DND-41 (cell line): ENCODE data around the gene LYRM7.

Experiments
- CTCF ChIP-seq: IDR thresholded peaks from 2 replicates; pipeline ENCODE4 v1.5.1; 2012; ENCODE audit warnings: borderline replicate concordance, low read length, moderate library complexity, mild to moderate bottlenecking; ENCODE audit not compliant: poor library complexity, severe bottlenecking; ENCODE audit errors: extremely low read depth
- EZH2 ChIP-seq: IDR thresholded peaks from 3 replicates; pipeline ENCODE4 v1.6.1; 2012; ENCODE audit warnings: borderline replicate concordance, low read depth, mild to moderate bottlenecking, moderate library complexity, low read length, inconsistent platforms; ENCODE audit not compliant: severe bottlenecking

GRCh38 chr5:131226899-131227298 is 56.2 kb downstream of the LYRM7 start:
- TF ChIP-seq CTCF (no peak), EZH2 (no peak)
